Type B pancreatic cell (in vitro differentiated cells): Measurements from ENCODE around the gene SMYD3. TPM values are rescaled to one million over a fixed set of nuclear protein-coding genes. Genes with fewer than 3 reads are reported as not detected.

Source experiments
- DNase-seq: peaks from one replicate; pipeline ENCODE4 v3.0.0; 2021; ENCODE audit warnings: mixed read lengths; ENCODE audit not compliant: unreplicated experiment; ENCODE audit errors: extremely low spot score
- H3K27ac Mint-ChIP-seq: 2 replicates; pipeline ENCODE4 v1.8.0; 2021; ENCODE audit warnings: mild to moderate bottlenecking, mixed read lengths
- H3K27me3 Mint-ChIP-seq: 2 replicates; pipeline ENCODE4 v1.8.0; 2021; ENCODE audit warnings: mixed read lengths
- H3K36me3 Mint-ChIP-seq: 2 replicates; pipeline ENCODE4 v1.8.0; 2021; ENCODE audit warnings: mixed read lengths
- H3K4me1 Mint-ChIP-seq: one replicate; pipeline ENCODE4 v1.8.0; 2021; ENCODE audit warnings: mixed read lengths; ENCODE audit not compliant: unreplicated experiment
- H3K4me3 Mint-ChIP-seq: 2 replicates; pipeline ENCODE4 v1.8.0; 2021; ENCODE audit warnings: mild to moderate bottlenecking, mixed read lengths
- H3K9me3 Mint-ChIP-seq: 2 replicates; pipeline ENCODE4 v1.8.0; 2021; ENCODE audit warnings: mixed read lengths
- CTCF ChIP-seq: fragments of 200-600 bp; sonication (generic); conservative IDR thresholded peaks from 2 replicates; pipeline ENCODE4 v1.5.0; 2021; ENCODE audit warnings: antibody characterized with exemption, mild to moderate bottlenecking
- total RNA-seq: library from RNA; stranded (reverse); gene quantifications from 2 replicates; pipeline ENCODE4 v1.2.1, GENCODE V29; 2021; ENCODE audit warnings: low replicate concordance

SMYD3 gene
- total RNA-seq, 1 donor from 2014 or later: 19.4 TPM

GRCh38 chr1:245862812-245863540 is 644.1 kb downstream of the SMYD3 start:
- Mint-ChIP-seq H3K4me3 (no peak overlapping the region), H3K9me3 (no peaks in the 10 kb centered on the region), H3K4me1 (peaks cover 5% of the 10 kb centered on the region), H3K36me3 (peaks cover 4% of the 10 kb centered on the region), H3K27me3 (no peaks in the 10 kb centered on the region), H3K27ac (no peak overlapping the region)
- TF ChIP-seq CTCF: no peak
- DNase-seq: no peak

GRCh38 chr1:245860657-245861544 is 646.2 kb downstream of the SMYD3 start:
- no peaks in the 10 kb centered on the region for H3K27me3 Mint-ChIP-seq
- DNase-seq: no peak
- H3K9me3 Mint-ChIP-seq: no peaks in the 10 kb centered on the region
- no peak overlapping the region for H3K27ac Mint-ChIP-seq
- no peak for TF ChIP-seq CTCF
- H3K36me3 Mint-ChIP-seq: peaks cover 8% of the 10 kb centered on the region
- no peak overlapping the region for H3K4me3 Mint-ChIP-seq
- H3K4me1 Mint-ChIP-seq: peaks cover 5% of the 10 kb centered on the region

- peaks cover 5% of the 10 kb centered on the region for H3K4me1 Mint-ChIP-seq
- TF ChIP-seq CTCF: no peak
- no peaks in the 10 kb centered on the region for H3K27me3 Mint-ChIP-seq
- peaks cover 13% of the 10 kb centered on the region for H3K36me3 Mint-ChIP-seq
- no peak overlapping the region for H3K4me3 Mint-ChIP-seq
- no peaks in the 10 kb centered on the region for H3K9me3 Mint-ChIP-seq
- no peak for DNase-seq
- no peak overlapping the region for H3K27ac Mint-ChIP-seq
Observed at GRCh38 chr1:245859493-245860114, 647.5 kb downstream of the SMYD3 start.

- peak; percentile 24 for TF ChIP-seq CTCF
- Mint-ChIP-seq H3K9me3 (no peaks in the 10 kb centered on the region), H3K36me3 (peaks cover 16% of the 10 kb centered on the region), H3K4me1 (peaks cover 5% of the 10 kb centered on the region), H3K27me3 (no peaks in the 10 kb centered on the region), H3K27ac (no peak overlapping the region), H3K4me3 (no peak overlapping the region)
- DNase-seq: no peak
Observed at GRCh38 chr1:245858722-245859492, 648.2 kb downstream of the SMYD3 start.
